HepG2 (cell line): ENCODE results near the gene ZNF540. TPM values are rescaled to one million over a fixed set of nuclear protein-coding genes. Genes with fewer than 3 reads are reported as not detected.

Source experiments
- ARID5B ChIP-seq: IDR thresholded peaks from 2 replicates; pipeline ENCODE4 v1.4.0; 2020; ENCODE audit warnings: mild to moderate bottlenecking, missing genetic modification reagents
- ELF3 ChIP-seq: IDR thresholded peaks from 2 replicates; pipeline ENCODE4 v1.6.1; 2016; ENCODE audit warnings: missing genetic modification reagents, missing compliant biosample characterization
- HNF4A ChIP-seq: sonication (generic); formaldehyde crosslinking; IDR thresholded peaks from 2 replicates; pipeline ENCODE4 v1.4.0; 2020; ENCODE audit warnings: missing genetic modification reagents
- NFE2L1 ChIP-seq: sonication (generic); formaldehyde crosslinking; IDR thresholded peaks from 2 replicates; pipeline ENCODE4 v1.4.0; 2020; ENCODE audit warnings: missing genetic modification reagents, mild to moderate bottlenecking, borderline replicate concordance
- SCMH1 ChIP-seq: sonication (generic); formaldehyde crosslinking; IDR thresholded peaks from 2 replicates; pipeline ENCODE4 v1.9.0; 2021; ENCODE audit warnings: missing genetic modification reagents, mild to moderate bottlenecking, borderline replicate concordance
- YEATS2 ChIP-seq: sonication (generic); formaldehyde crosslinking; IDR thresholded peaks from 2 replicates; pipeline ENCODE4 v1.4.0; 2020; ENCODE audit warnings: missing genetic modification reagents, borderline replicate concordance
- ZNF17 ChIP-seq: sonication (generic); formaldehyde crosslinking; IDR thresholded peaks from 2 replicates; pipeline ENCODE4 v1.5.0; 2020; ENCODE audit warnings: mild to moderate bottlenecking, missing genetic modification reagents
- ZNF232 ChIP-seq: sonication (generic); formaldehyde crosslinking; IDR thresholded peaks from 2 replicates; pipeline ENCODE4 v1.4.0; 2020; ENCODE audit warnings: missing genetic modification reagents, borderline replicate concordance
- ZNF30 ChIP-seq: sonication (generic); formaldehyde crosslinking; IDR thresholded peaks from 2 replicates; pipeline ENCODE4 v1.5.0; 2020; ENCODE audit warnings: mild to moderate bottlenecking, missing genetic modification reagents
- ZNF441 ChIP-seq: sonication (generic); formaldehyde crosslinking; IDR thresholded peaks from 2 replicates; pipeline ENCODE4 v1.7.0; 2021; ENCODE audit warnings: missing genetic modification reagents, borderline replicate concordance
- ZSCAN20 ChIP-seq: sonication (generic); formaldehyde crosslinking; IDR thresholded peaks from 2 replicates; pipeline ENCODE4 v1.4.0; 2020; ENCODE audit warnings: missing genetic modification reagents, mild to moderate bottlenecking, borderline replicate concordance
- polyA plus RNA-seq, 8 experiments: library from polyadenylated mRNA; depleted of rRNA in 3 of 8; stranded (reverse) in 7 of 8; unstranded in 1 of 8; fragments of >200 nt; fragmentation: Illumina TruSeq in 4 of 8; extraction: Trizol in 4 of 8; gene quantifications; 2 replicates each; pipeline versions ENCODE4 v1.2.1 to v1.2.3, GENCODE V29; 2011 to 2016; ENCODE audit warnings: low read depth in 4 of 8, missing spikeins in 1 of 8, mixed read lengths in 1 of 8; ENCODE audit not compliant: insufficient read depth in 1 of 8
- total RNA-seq, 5 experiments: library from RNA; depleted of rRNA; stranded (reverse); fragments of >200 nt; fragmentation: Illumina TruSeq; extraction: Trizol; gene quantifications; 2 replicates each; pipeline ENCODE4 v1.2.3, GENCODE V29; 2016; ENCODE audit warnings: low read depth in 1 of 5
- TF ChIP-seq, protein P1 (sequence below): fragments of 450-650 bp; IDR thresholded peaks from 2 replicates; pipeline ENCODE4 v1.6.1; 2017
- TF ChIP-seq, protein P2 (sequence below): sonication (generic); formaldehyde crosslinking; conservative IDR thresholded peaks from 2 replicates; pipeline ENCODE4 v1.8.0; 2022; ENCODE audit warnings: mild to moderate bottlenecking, moderate library complexity, missing genetic modification reagents
- TF ChIP-seq, protein P3 (sequence below): sonication (generic); formaldehyde crosslinking; IDR thresholded peaks from 2 replicates; pipeline ENCODE4 v1.8.1; 2022; ENCODE audit warnings: low read depth, mild to moderate bottlenecking, missing genetic modification reagents
- TF ChIP-seq, protein P4 (sequence below): sonication (generic); formaldehyde crosslinking; IDR thresholded peaks from 2 replicates; pipeline ENCODE4 v1.5.1; 2020; ENCODE audit warnings: mild to moderate bottlenecking, missing genetic modification reagents

The ZNF540 gene
- total and polyA plus RNA-seq, 2 of the 13 experiments (the other 11 are each of a cell fraction or from before 2014, with no cell fraction given) = 0.21 to 0.40 TPM

DNA sequence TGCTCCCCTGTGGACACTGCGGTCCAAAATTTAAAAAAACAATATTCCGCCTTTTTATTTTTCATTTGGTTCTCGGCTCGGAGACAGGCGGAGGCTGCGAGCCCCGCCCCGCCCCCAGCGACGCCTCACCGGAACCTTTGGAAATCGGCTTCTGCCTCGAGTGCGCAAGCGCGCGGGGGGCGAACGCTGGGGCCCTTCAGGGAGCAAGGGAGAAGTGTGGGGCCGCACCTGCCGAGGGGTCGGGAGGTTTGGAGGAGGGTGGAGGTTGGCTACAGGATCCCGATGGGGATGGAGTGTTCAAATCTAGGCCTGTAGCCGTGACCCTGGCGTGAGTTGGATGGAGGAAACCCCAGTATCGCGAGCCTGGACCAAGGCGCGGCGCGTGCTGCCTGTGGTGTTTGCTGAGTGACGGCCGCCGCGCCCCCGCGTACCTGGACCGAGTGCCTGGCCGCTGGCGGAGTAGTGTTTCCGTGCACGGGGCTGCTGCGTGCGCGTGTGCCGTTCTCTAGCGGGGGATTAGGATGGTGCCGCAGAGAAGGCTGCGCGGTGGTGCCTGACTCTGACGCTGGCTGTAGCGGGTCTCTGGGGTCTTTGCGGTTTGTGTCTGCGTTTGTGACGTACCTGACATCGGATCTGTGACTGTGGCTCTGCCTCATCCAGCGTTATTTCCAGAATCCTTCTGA lies 61.2 kb downstream of the ZNF540 start (continued):
- TF ChIP-seq ZNF17 (CRISPR knock-in tag) (no peak), ELF3 (peak; percentile 50; the same call in 1 of the 2 replicates), NFE2L1 (CRISPR knock-in tag) (no peak), ZSCAN20 (CRISPR knock-in tag) (0 out of 2 replicates have a peak, but pooled peaks have one; percentile 28), ZNF441 (CRISPR knock-in tag) (no peak; the same call in none of the 2 replicates), ZNF232 (CRISPR knock-in tag) (0 out of 2 replicates have a peak, but pooled peaks have one; percentile 75), YEATS2 (CRISPR knock-in tag) (peak; percentile 81; the same call in 1 of the 2 replicates), SCMH1 (CRISPR knock-in tag) (no peak), ARID5B (CRISPR knock-in tag) (peak; percentile 66), ZNF30 (no peak), HNF4A (no peak)
- TF ChIP-seq, protein P1, sequence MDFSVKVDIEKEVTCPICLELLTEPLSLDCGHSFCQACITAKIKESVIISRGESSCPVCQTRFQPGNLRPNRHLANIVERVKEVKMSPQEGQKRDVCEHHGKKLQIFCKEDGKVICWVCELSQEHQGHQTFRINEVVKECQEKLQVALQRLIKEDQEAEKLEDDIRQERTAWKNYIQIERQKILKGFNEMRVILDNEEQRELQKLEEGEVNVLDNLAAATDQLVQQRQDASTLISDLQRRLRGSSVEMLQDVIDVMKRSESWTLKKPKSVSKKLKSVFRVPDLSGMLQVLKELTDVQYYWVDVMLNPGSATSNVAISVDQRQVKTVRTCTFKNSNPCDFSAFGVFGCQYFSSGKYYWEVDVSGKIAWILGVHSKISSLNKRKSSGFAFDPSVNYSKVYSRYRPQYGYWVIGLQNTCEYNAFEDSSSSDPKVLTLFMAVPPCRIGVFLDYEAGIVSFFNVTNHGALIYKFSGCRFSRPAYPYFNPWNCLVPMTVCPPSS = no peak
- TF ChIP-seq, protein P2, sequence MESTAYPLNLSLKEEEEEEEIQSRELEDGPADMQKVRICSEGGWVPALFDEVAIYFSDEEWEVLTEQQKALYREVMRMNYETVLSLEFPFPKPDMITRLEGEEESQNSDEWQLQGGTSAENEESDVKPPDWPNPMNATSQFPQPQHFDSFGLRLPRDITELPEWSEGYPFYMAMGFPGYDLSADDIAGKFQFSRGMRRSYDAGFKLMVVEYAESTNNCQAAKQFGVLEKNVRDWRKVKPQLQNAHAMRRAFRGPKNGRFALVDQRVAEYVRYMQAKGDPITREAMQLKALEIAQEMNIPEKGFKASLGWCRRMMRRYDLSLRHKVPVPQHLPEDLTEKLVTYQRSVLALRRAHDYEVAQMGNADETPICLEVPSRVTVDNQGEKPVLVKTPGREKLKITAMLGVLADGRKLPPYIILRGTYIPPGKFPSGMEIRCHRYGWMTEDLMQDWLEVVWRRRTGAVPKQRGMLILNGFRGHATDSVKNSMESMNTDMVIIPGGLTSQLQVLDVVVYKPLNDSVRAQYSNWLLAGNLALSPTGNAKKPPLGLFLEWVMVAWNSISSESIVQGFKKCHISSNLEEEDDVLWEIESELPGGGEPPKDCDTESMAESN (CRISPR knock-in tag) = peak; percentile 100
- TF ChIP-seq, protein P3, sequence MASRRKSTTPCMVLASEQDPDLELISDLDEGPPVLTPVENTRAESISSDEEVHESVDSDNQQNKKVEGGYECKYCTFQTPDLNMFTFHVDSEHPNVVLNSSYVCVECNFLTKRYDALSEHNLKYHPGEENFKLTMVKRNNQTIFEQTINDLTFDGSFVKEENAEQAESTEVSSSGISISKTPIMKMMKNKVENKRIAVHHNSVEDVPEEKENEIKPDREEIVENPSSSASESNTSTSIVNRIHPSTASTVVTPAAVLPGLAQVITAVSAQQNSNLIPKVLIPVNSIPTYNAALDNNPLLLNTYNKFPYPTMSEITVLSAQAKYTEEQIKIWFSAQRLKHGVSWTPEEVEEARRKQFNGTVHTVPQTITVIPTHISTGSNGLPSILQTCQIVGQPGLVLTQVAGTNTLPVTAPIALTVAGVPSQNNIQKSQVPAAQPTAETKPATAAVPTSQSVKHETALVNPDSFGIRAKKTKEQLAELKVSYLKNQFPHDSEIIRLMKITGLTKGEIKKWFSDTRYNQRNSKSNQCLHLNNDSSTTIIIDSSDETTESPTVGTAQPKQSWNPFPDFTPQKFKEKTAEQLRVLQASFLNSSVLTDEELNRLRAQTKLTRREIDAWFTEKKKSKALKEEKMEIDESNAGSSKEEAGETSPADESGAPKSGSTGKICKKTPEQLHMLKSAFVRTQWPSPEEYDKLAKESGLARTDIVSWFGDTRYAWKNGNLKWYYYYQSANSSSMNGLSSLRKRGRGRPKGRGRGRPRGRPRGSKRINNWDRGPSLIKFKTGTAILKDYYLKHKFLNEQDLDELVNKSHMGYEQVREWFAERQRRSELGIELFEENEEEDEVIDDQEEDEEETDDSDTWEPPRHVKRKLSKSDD (CRISPR knock-in tag) = peak; percentile 62; the same call in 1 of the 2 replicates
- TF ChIP-seq, protein P4, sequence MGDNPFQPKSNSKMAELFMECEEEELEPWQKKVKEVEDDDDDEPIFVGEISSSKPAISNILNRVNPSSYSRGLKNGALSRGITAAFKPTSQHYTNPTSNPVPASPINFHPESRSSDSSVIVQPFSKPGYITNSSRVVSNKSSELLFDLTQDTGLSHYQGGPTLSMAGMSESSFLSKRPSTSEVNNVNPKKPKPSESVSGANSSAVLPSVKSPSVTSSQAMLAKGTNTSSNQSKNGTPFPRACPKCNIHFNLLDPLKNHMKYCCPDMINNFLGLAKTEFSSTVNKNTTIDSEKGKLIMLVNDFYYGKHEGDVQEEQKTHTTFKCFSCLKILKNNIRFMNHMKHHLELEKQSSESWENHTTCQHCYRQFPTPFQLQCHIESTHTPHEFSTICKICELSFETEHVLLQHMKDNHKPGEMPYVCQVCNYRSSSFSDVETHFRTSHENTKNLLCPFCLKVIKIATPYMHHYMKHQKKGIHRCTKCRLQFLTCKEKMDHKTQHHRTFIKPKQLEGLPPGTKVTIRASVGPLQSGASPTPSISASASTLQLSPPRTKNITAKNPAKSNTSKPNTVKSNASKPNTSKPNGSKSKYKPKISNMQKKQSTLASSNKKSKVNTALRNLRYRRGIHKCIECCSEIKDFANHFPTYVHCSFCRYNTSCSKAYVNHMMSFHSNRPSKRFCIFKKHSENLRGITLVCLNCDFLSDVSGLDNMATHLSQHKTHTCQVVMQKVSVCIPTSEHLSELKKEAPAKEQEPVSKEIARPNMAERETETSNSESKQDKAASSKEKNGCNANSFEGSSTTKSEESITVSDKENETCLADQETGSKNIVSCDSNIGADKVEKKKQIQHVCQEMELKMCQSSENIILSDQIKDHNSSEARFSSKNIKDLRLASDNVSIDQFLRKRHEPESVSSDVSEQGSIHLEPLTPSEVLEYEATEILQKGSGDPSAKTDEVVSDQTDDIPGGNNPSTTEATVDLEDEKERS (CRISPR knock-in tag) = peak; percentile 73; the same call in 1 of the 2 replicates
